IMR-90 (cell line): Measurements from ENCODE around the gene PDXDC1. TPM values are rescaled to one million over a fixed set of nuclear protein-coding genes. Genes with fewer than 3 reads are reported as not detected.
"Not testable (repeated sequence)": the region's sequence is repeated elsewhere in the genome, so short reads cannot be mapped to it uniquely, and the experiment has no call there.

Source experiments
- ATAC-seq: fragments of 200-7000 bp; cut with Tn5 transposase; 2 replicates; pipeline ENCODE4 v1.9.1; 2020; ENCODE audit warnings: low read depth, mild to moderate bottlenecking, moderate library complexity
- BruUV-seq: library from RNA; stranded (reverse); fragments of 400-500 nt; replicated peaks from 2 replicates; lab custom pipeline; 2021; lab: Mats Ljungman, UMichigan
- CTCF ChIA-PET: fragments of 300-600 bp; formaldehyde crosslinking; extraction: SDS; loops from one replicate; lab custom pipeline; 2021; ENCODE audit warnings: antibody characterized with exemption; lab: Yijun Ruan, JAX
- POLR2A ChIA-PET: fragments of 300-600 bp; sonication (Branson Sonifier 250); formaldehyde crosslinking; loops from one replicate; lab custom pipeline; 2022; ENCODE audit warnings: antibody characterized with exemption; ENCODE audit not compliant: unreplicated experiment; lab: Charles Lee
- DNase-seq: peaks from one replicate; pipeline ENCODE4 v3.0.0; 2013
- H2AFZ ChIP-seq: replicated peaks from 2 replicates; pipeline ENCODE3; 2013; ENCODE audit warnings: low read length, mild to moderate bottlenecking; ENCODE audit not compliant: poor library complexity
- H2AK5ac ChIP-seq: 2 replicates; pipeline ENCODE4 v1.6.1; 2013; ENCODE audit warnings: low read depth, low read length, inconsistent platforms
- H2AK9ac ChIP-seq: replicated peaks from 2 replicates; pipeline ENCODE3; 2013; ENCODE audit warnings: mild to moderate bottlenecking, low read depth, low read length, moderate library complexity; ENCODE audit not compliant: poor library complexity
- H2BK120ac ChIP-seq: 2 replicates; pipeline ENCODE4 v1.6.1; 2013; ENCODE audit warnings: low read depth, low read length, inconsistent platforms
- H2BK15ac ChIP-seq: 3 replicates; pipeline ENCODE4 v1.6.1; 2013; ENCODE audit warnings: low read depth, low read length, inconsistent platforms
- H2BK20ac ChIP-seq: 2 replicates; pipeline ENCODE4 v1.6.1; 2013; ENCODE audit warnings: low read depth, mild to moderate bottlenecking, inconsistent platforms, low read length, moderate library complexity
- H2BK5ac ChIP-seq: 2 replicates; pipeline ENCODE4 v1.6.1; 2013; ENCODE audit warnings: mild to moderate bottlenecking, low read depth, low read length, inconsistent platforms; ENCODE audit not compliant: poor library complexity, severe bottlenecking
- H3K14ac ChIP-seq: replicated peaks from 2 replicates; pipeline ENCODE4 v1.6.1; 2013; ENCODE audit warnings: low read depth, low read length, inconsistent platforms
- H3K18ac ChIP-seq: 2 replicates; pipeline ENCODE4 v1.6.1; 2013; ENCODE audit warnings: low read depth, low read length, control low read depth
- H3K23ac ChIP-seq: 2 replicates; pipeline ENCODE4 v1.6.1; 2013; ENCODE audit warnings: low read depth, low read length, inconsistent platforms
- H3K27ac ChIP-seq: 2 replicates; pipeline ENCODE4 v1.5.1; 2013; ENCODE audit warnings: mild to moderate bottlenecking, control low read depth, low read length; ENCODE audit not compliant: insufficient read depth
- H3K27me3 ChIP-seq: 2 replicates; pipeline ENCODE4 v1.6.1; 2013; ENCODE audit warnings: low read length; ENCODE audit not compliant: control insufficient read depth, insufficient read depth
- H3K36me3 ChIP-seq: 2 replicates; pipeline ENCODE4 v1.6.1; 2013; ENCODE audit warnings: low read length, mixed read lengths; ENCODE audit not compliant: control insufficient read depth, insufficient read depth
- H3K4ac ChIP-seq: 2 replicates; pipeline ENCODE4 v1.6.1; 2013; ENCODE audit warnings: low read depth, low read length, inconsistent platforms
- H3K4me1 ChIP-seq: 2 replicates; pipeline ENCODE4 v1.6.1; 2013; ENCODE audit warnings: low read length, mixed read lengths; ENCODE audit not compliant: control insufficient read depth, insufficient read depth
- H3K4me2 ChIP-seq: 2 replicates; pipeline ENCODE4 v1.6.1; 2013; ENCODE audit warnings: low read depth, mild to moderate bottlenecking, control low read depth, low read length, moderate library complexity
- H3K4me3 ChIP-seq: 2 replicates; pipeline ENCODE4 v1.5.1; 2013; ENCODE audit warnings: low read depth, mild to moderate bottlenecking, control low read depth, low read length, moderate library complexity; ENCODE audit not compliant: insufficient read depth
- H3K56ac ChIP-seq: 2 replicates; pipeline ENCODE4 v1.6.1; 2013; ENCODE audit warnings: low read length, inconsistent platforms; ENCODE audit not compliant: insufficient read depth; ENCODE audit errors: extremely low read depth
- H3K79me1 ChIP-seq, 2 experiments: 2 replicates each; pipeline ENCODE4 v1.6.1; 2013; ENCODE audit warnings: low read length in 2 of 2, inconsistent platforms in 1 of 2, low read depth in 1 of 2
- H3K9ac ChIP-seq: 2 replicates; pipeline ENCODE4 v1.6.1; 2013; ENCODE audit warnings: low read depth, low read length, control low read depth
- H3K9me1 ChIP-seq: 2 replicates; pipeline ENCODE4 v1.6.1; 2013; ENCODE audit warnings: low read length, inconsistent platforms; ENCODE audit not compliant: insufficient read depth
- H3K9me3 ChIP-seq: 2 replicates; pipeline ENCODE4 v1.6.1; 2013; ENCODE audit warnings: low read length; ENCODE audit not compliant: control insufficient read depth, insufficient read depth
- H4K20me1 ChIP-seq: 2 replicates; pipeline ENCODE4 v1.6.1; 2013; ENCODE audit warnings: low read length, inconsistent platforms; ENCODE audit not compliant: insufficient read depth
- H4K5ac ChIP-seq: 2 replicates; pipeline ENCODE4 v1.6.1; 2013; ENCODE audit warnings: mild to moderate bottlenecking, low read depth, low read length, control low read depth
- H4K8ac ChIP-seq, 2 experiments: 2 replicates each; pipeline ENCODE4 v1.6.1; 2013; ENCODE audit warnings: low read depth in 2 of 2, low read length in 2 of 2, control low read depth in 1 of 2, inconsistent platforms in 1 of 2
- H4K91ac ChIP-seq: 2 replicates; pipeline ENCODE4 v1.6.1; 2013; ENCODE audit warnings: low read depth, low read length, inconsistent platforms; ENCODE audit not compliant: insufficient read depth
- WGBS, 2 experiments: methylation state at CpG; one replicate each; pipeline versions ENCODE4 v1.1.5 to v1.1.7; 2013; ENCODE audit warnings: missing lambda C conversion rate in 2 of 2; ENCODE audit not compliant: insufficient read length in 1 of 2; ENCODE audit errors: extremely low coverage in 2 of 2; 5-methylcytosine and 5-hydroxymethylcytosine counted together
- dilution Hi-C: fragments of 300-500 bp; cut with HindIII; formaldehyde crosslinking; loops from one replicate; pipeline ENCODE4 v1.14.3; 2018; ENCODE audit warnings: low sequenced_read_pairs; ENCODE audit not compliant: unreplicated experiment
- in situ Hi-C: fragments of 300-500 bp; cut with MboI; formaldehyde crosslinking; loops from 3 replicates; pipeline ENCODE4 v1.14.3; 2019; ENCODE audit warnings: low sequenced_read_pairs, inconsistent platforms, mixed read lengths
- intact Hi-C: fragments of 100-400 bp; cut with micrococcal nuclease; formaldehyde crosslinking; loops from 2 replicates; pipeline ENCODE4 v1.10.0; 2022
- polyA plus RNA-seq, 3 experiments: library from polyadenylated mRNA; depleted of rRNA; stranded (reverse); fragments of >200 nt; gene quantifications; 2 replicates each; pipeline ENCODE4 v1.2.3, GENCODE V29; 2012; ENCODE audit warnings: low replicate concordance in 1 of 3
- total RNA-seq: library from RNA; depleted of rRNA; stranded (reverse); fragments of >200 nt; gene quantifications from 2 replicates; pipeline ENCODE4 v1.2.3, GENCODE V29; 2012

PDXDC1 gene
- total and polyA plus RNA-seq, 2 of the 4 experiments (the other 2 are of a cell fraction): 68.7 to 117 TPM

GRCh38 chr16:15159671-15160070, 184.8 kb downstream of the PDXDC1 start:
- WGBS, 2 experiments: no CpG with 5 or more reads among the region's 5 CpGs
- intact Hi-C loops, POLR2A ChIA-PET: not testable (repeated sequence)

GRCh38 chr16:15160571-15160970, 185.7 kb downstream of the PDXDC1 start:
- H2BK20ac ChIP-seq, H4K8ac ChIP-seq, H3K27me3 ChIP-seq, H3K56ac ChIP-seq, intact Hi-C loops, H3K4me3 ChIP-seq, H3K23ac ChIP-seq, H3K79me1 ChIP-seq, H3K4ac ChIP-seq, POLR2A ChIA-PET, in situ Hi-C loops, CTCF ChIA-PET, H4K5ac ChIP-seq, BruUV-seq, H2AFZ ChIP-seq, H2AK5ac ChIP-seq, H3K36me3 ChIP-seq, dilution Hi-C loops, H2BK120ac ChIP-seq, DNase-seq, H3K4me1 ChIP-seq, H3K9me3 ChIP-seq, ATAC-seq, H3K4me2 ChIP-seq, H4K91ac ChIP-seq, H3K9me1 ChIP-seq, H2BK15ac ChIP-seq, H3K14ac ChIP-seq, H3K27ac ChIP-seq, H4K20me1 ChIP-seq, H3K9ac ChIP-seq, H3K18ac ChIP-seq, H2BK5ac ChIP-seq, H2AK9ac ChIP-seq: not testable (repeated sequence)
- WGBS, 2 experiments: no CpG with 5 or more reads among the region's 10 CpGs

More at GRCh38 chr16:15159671-15160070, 184.8 kb downstream of the PDXDC1 start:
- H2BK15ac ChIP-seq, in situ Hi-C loops, H3K14ac ChIP-seq, H4K8ac ChIP-seq, H3K56ac ChIP-seq, H2BK5ac ChIP-seq, ATAC-seq, H4K5ac ChIP-seq, H2AFZ ChIP-seq, H3K27me3 ChIP-seq, H3K4ac ChIP-seq, dilution Hi-C loops, H3K23ac ChIP-seq, H2AK5ac ChIP-seq, H4K91ac ChIP-seq, H3K18ac ChIP-seq, H3K4me2 ChIP-seq, H3K79me1 ChIP-seq, H2BK120ac ChIP-seq, H2AK9ac ChIP-seq, H3K36me3 ChIP-seq, DNase-seq, H4K20me1 ChIP-seq, H3K27ac ChIP-seq, CTCF ChIA-PET, H3K9me3 ChIP-seq, H3K9me1 ChIP-seq, H3K4me1 ChIP-seq, BruUV-seq, H3K9ac ChIP-seq, H3K4me3 ChIP-seq, H2BK20ac ChIP-seq: not testable (repeated sequence)
